HFFc6 (cell line): Measurements from ENCODE around the gene PTPN6. TPM values are rescaled to one million over a fixed set of nuclear protein-coding genes. Genes with fewer than 3 reads are reported as not detected.

Source experiments
- DNase-seq: peaks from one replicate; pipeline ENCODE4 v3.0.0-alpha.2; 2018
- H3K27ac Mint-ChIP-seq: 2 replicates; pipeline ENCODE4 v1.8.0; 2020; ENCODE audit warnings: mild to moderate bottlenecking, mixed read lengths
- H3K27me3 Mint-ChIP-seq: 2 replicates; pipeline ENCODE4 v1.8.0; 2021; ENCODE audit warnings: mild to moderate bottlenecking, moderate library complexity, mixed read lengths; ENCODE audit not compliant: insufficient read depth
- H3K36me3 Mint-ChIP-seq: 2 replicates; pipeline ENCODE4 v1.8.0; 2021; ENCODE audit warnings: low read depth, mixed read lengths
- H3K4me1 Mint-ChIP-seq: 2 replicates; pipeline ENCODE4 v1.8.0; 2020; ENCODE audit warnings: low read depth, mixed read lengths
- H3K4me3 Mint-ChIP-seq: 2 replicates; pipeline ENCODE4 v1.8.0; 2020; ENCODE audit warnings: mild to moderate bottlenecking, moderate library complexity, mixed read lengths
- H3K9me3 Mint-ChIP-seq: 2 replicates; pipeline ENCODE4 v1.8.0; 2020; ENCODE audit warnings: mild to moderate bottlenecking, mixed read lengths
- CTCF ChIP-seq: fragments of 200-600 bp; sonication (generic); IDR thresholded peaks from 2 replicates; pipeline ENCODE4 v1.5.0; 2021; ENCODE audit warnings: antibody characterized with exemption, mild to moderate bottlenecking
- total RNA-seq, 6 experiments: library from RNA; stranded (reverse); fragmentation: NEBNext Ultra II Directional; extraction: Animal tissue kit (Norgen Biotek cat#: 25700); gene quantifications; 2 replicates in 1 of 6; 3 replicates in 5 of 6; pipeline ENCODE4 v1.2.3, GENCODE V29; 2021

PTPN6 gene
- total RNA-seq, 6 experiments from 2014 or later: not detected

GRCh38 chr12:6987956-6988553 lies 36.9 kb downstream of the PTPN6 start:
- no peaks in the 10 kb centered on the region for H3K27me3 Mint-ChIP-seq
- no peak overlapping the region for H3K27ac Mint-ChIP-seq

GRCh38 chr12:6996040-6996441 lies 44.9 kb downstream of the PTPN6 start:
- Mint-ChIP-seq H3K4me1 (peaks cover 23% of the 10 kb centered on the region), H3K36me3 (peaks cover 13% of the 10 kb centered on the region), H3K4me3 (peak overlapping the region; percentile 23; the same call in 1 of the 2 replicates), H3K27me3 (no peaks in the 10 kb centered on the region), H3K27ac (peak overlapping the region; percentile 27), H3K9me3 (no peaks in the 10 kb centered on the region)
- no peak for TF ChIP-seq CTCF
- DNase-seq: peak; percentile 75

More at GRCh38 chr12:6987956-6988553, 36.9 kb downstream of the PTPN6 start:
- no peaks in the 10 kb centered on the region for H3K4me1 Mint-ChIP-seq
- no peak overlapping the region for H3K4me3 Mint-ChIP-seq
- no peak for DNase-seq
- H3K9me3 Mint-ChIP-seq: no peaks in the 10 kb centered on the region
- peaks cover 8% of the 10 kb centered on the region for H3K36me3 Mint-ChIP-seq
- no peak for TF ChIP-seq CTCF

- Mint-ChIP-seq H3K36me3 (peaks cover 13% of the 10 kb centered on the region), H3K9me3 (no peaks in the 10 kb centered on the region), H3K27me3 (no peaks in the 10 kb centered on the region), H3K27ac (no peak overlapping the region), H3K4me3 (no peak overlapping the region), H3K4me1 (peaks cover 23% of the 10 kb centered on the region)
- no peak for DNase-seq
- TF ChIP-seq CTCF: no peak
These were observed 47.7 kb downstream of the PTPN6 start for GRCh38 chr12:6998715-6999451.

GRCh38 chr12:7001921-7002591 lies 50.9 kb downstream of the PTPN6 start:
- H3K27ac Mint-ChIP-seq: no peak overlapping the region
- DNase-seq: no peak
- no peaks in the 10 kb centered on the region for H3K9me3 Mint-ChIP-seq
- peaks cover 4% of the 10 kb centered on the region; the same call in 1 of the 2 replicates for H3K36me3 Mint-ChIP-seq
- no peak for TF ChIP-seq CTCF
- H3K4me1 Mint-ChIP-seq: peaks cover 5% of the 10 kb centered on the region; the same call in 1 of the 2 replicates
- no peaks in the 10 kb centered on the region for H3K27me3 Mint-ChIP-seq
- no peak overlapping the region for H3K4me3 Mint-ChIP-seq

- Mint-ChIP-seq H3K4me3 (no peak overlapping the region), H3K27ac (no peak overlapping the region), H3K27me3 (no peaks in the 10 kb centered on the region), H3K9me3 (no peaks in the 10 kb centered on the region), H3K36me3 (no peaks in the 10 kb centered on the region), H3K4me1 (no peaks in the 10 kb centered on the region)
- TF ChIP-seq CTCF: no peak
- DNase-seq: no peak
These were observed 53.2 kb downstream of the PTPN6 start for GRCh38 chr12:7004287-7004803.
